Stomach (tissue), 9 donors: ENCODE data around the gene PTPRC. TPM values are rescaled to one million over a fixed set of nuclear protein-coding genes. Genes with fewer than 3 reads are reported as not detected.
A peak's percentile ranks its signal among the peaks of the same experiment; 100 is the strongest.

Source experiments
- DNase-seq, 2 donors: peaks; one replicate each; pipeline versions ENCODE4 v3.0.0 to v3.0.0-alpha.2; 2013 to 2019
- H3K27ac ChIP-seq, 5 donors: fragments of 200-600 bp in 4 of 5; sonication (generic) in 4 of 5; one replicate each; pipeline ENCODE4 v1.5.1; 2013 to 2019; ENCODE audit warnings: mild to moderate bottlenecking in 1 of 5, moderate library complexity in 1 of 5
- H3K27me3 ChIP-seq, 3 donors: fragments of 200-600 bp; sonication (generic); one replicate each; pipeline ENCODE4 v1.5.1; 2017 to 2019; ENCODE audit warnings: mixed run types in 1 of 3
- H3K36me3 ChIP-seq, 4 donors: fragments of 200-600 bp; sonication (generic); 1 replicate in 3 of 4; 2 replicates in 1 of 4; pipeline ENCODE4 v1.5.1; 2016 to 2019
- H3K4me1 ChIP-seq, 4 donors: fragments of 200-600 bp; sonication (generic); one replicate each; pipeline ENCODE4 v1.5.1; 2016 to 2019
- H3K4me3 ChIP-seq, 4 donors: fragments of 200-600 bp; sonication (generic) in 3 of 4; one replicate each; pipeline ENCODE4 v1.5.1; 2016 to 2019; ENCODE audit warnings: mild to moderate bottlenecking in 1 of 4
- H3K9me3 ChIP-seq, 4 donors: fragments of 200-600 bp; sonication (generic); one replicate each; pipeline ENCODE4 v1.5.1; 2016 to 2019
- CTCF ChIP-seq, 7 experiments: fragments of 450-650 bp in 4 of 7; fragments of 200-600 bp in 3 of 7; sonication (generic) in 3 of 7; IDR thresholded peaks; one replicate each; pipeline ENCODE4 v1.5.1; 2016 to 2019; ENCODE audit warnings: antibody characterized with exemption in 7 of 7, control low read depth in 2 of 7, mild to moderate bottlenecking in 1 of 7
- EP300 ChIP-seq: sonication (generic); formaldehyde crosslinking; IDR thresholded peaks from one replicate; pipeline ENCODE4 v1.6.1; 2017; ENCODE audit warnings: antibody characterized with exemption
- POLR2A ChIP-seq, 4 donors: fragments of 450-650 bp; IDR thresholded peaks; one replicate each; pipeline ENCODE4 v1.6.1; 2016; ENCODE audit warnings: antibody characterized with exemption in 4 of 4, control low read depth in 2 of 4, mild to moderate bottlenecking in 1 of 4, moderate library complexity in 1 of 4
- POLR2AphosphoS5 ChIP-seq, 3 donors: sonication (generic); formaldehyde crosslinking; IDR thresholded peaks; one replicate each; pipeline ENCODE4 v1.6.1; 2016; ENCODE audit warnings: antibody characterized with exemption in 3 of 3
- WGBS, 5 donors: extraction: QIAGEN DNeasy Blood & Tissue Kit in 3 of 5; methylation state at CpG; one replicate each; pipeline versions ENCODE4 v1.1.5 to v1.1.7; 2013 to 2018; 5-methylcytosine and 5-hydroxymethylcytosine counted together
- intact Hi-C: fragments of 100-400 bp; cut with DNase I; formaldehyde crosslinking; loops from one replicate; pipeline ENCODE4 v1.15.1; 2023; ENCODE audit warnings: low total_unique reads
- polyA plus RNA-seq, 3 donors: library from polyadenylated mRNA; stranded (reverse); fragments of 200-250 nt; gene quantifications; one replicate each; pipeline ENCODE4 v1.2.3, GENCODE V29; 2013
- total RNA-seq, 5 donors: library from RNA; depleted of rRNA; stranded (reverse); fragments of >200 nt; gene quantifications; one replicate each; pipeline versions ENCODE4 v1.1.0 to v1.2.3, GENCODE V29; 2014 to 2016
- donor health status: healthy with polysubstance abuse.
- donor health status: Bipolar disorder and iron deficiency.
- donor health status: healthy.

Gene PTPRC
- total and polyA plus RNA-seq, 8 donors, result 0.58 to 50.9 (median 15.2) TPM

DNA sequence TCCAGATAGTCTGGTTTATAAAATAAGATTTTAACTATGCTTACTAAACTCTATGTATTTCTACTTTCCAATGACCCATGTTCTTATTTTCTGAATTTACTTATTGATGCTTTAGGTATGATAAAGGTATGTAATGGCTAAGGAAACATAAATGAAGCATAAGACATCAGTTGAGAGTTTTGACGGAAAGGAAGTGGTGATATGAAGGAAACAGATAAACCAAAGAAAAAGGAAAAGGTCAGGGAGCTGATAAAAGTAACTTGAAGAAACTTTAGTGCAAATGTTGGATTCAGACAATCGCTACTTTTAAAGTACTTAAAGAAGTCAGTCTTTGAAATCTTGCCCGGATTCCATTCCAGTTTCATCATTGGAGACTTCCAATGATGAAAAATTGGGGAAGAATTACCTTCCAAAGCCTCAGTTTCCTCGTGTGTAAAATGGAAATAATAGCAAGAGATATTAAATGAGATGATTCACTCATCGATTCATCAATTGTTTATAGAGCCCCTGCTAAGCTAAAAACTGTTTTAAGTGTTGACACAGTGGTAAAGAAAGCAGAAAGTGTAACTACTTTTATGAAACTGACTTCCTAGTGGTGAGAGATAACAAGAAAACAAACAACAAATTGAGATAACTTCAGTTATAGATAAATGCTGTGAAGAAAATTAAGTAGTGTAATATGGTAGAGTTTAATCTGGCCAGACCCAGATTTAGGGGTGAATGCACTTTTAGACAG is 10.6 kb downstream of the PTPRC start:
- peak overlapping the region in 1 of 5 donors; percentile 11 for H3K27ac ChIP-seq
- intact Hi-C loops, result no loop called here
- no peak for TF ChIP-seq CTCF (IDR thresholded peaks at IDR 0.05)
- no peak for TF ChIP-seq EP300
- no peak for TF ChIP-seq POLR2A (IDR thresholded peaks at IDR 0.05)
- no peak for TF ChIP-seq POLR2AphosphoS5 (IDR thresholded peaks at IDR 0.05)

GRCh38 chr1:198649968-198650338 is 11.1 kb downstream of the PTPRC start:
- intact Hi-C loops, result no loop called here
- Histone ChIP-seq H3K27me3 (no peaks in the 10 kb centered on the region), H3K4me3 (no peak overlapping the region), H3K9me3 (no peaks in the 10 kb centered on the region), H3K4me1 (peaks cover 0 to 2% (median 0%) of the 10 kb centered on the region in 4 donors), H3K27ac (peak overlapping the region in 1 of 5 donors; percentile 11), H3K36me3 (no peaks in the 10 kb centered on the region)
- WGBS, 5 donors, result 58 to 69% (median 64%) methylated on average over 2 of the region's 2 CpGs
- DNase-seq, result no peak
- TF ChIP-seq POLR2A (IDR thresholded peaks at IDR 0.05), result no peak
- no peak for TF ChIP-seq POLR2AphosphoS5 (IDR thresholded peaks at IDR 0.05)
- no peak for TF ChIP-seq CTCF (IDR thresholded peaks at IDR 0.05)

More for the DNA sequence above, 10.6 kb downstream of the PTPRC start:
- Histone ChIP-seq H3K9me3 (no peaks in the 10 kb centered on the region), H3K4me1 (peaks cover 0 to 2% (median 0%) of the 10 kb centered on the region in 4 donors), H3K27me3 (no peaks in the 10 kb centered on the region), H3K36me3 (no peaks in the 10 kb centered on the region), H3K4me3 (no peak overlapping the region)
- DNase-seq, result no peak
- WGBS, 5 donors, result 58 to 70% (median 64%) methylated on average over 5 of the region's 5 CpGs

GRCh38 chr1:198650506-198650905 is 11.7 kb downstream of the PTPRC start:
- TF ChIP-seq POLR2A (IDR thresholded peaks at IDR 0.05) (no peak), POLR2AphosphoS5 (IDR thresholded peaks at IDR 0.05) (no peak), CTCF (IDR thresholded peaks at IDR 0.05) (no peak), EP300 (no peak)
- H3K4me3 ChIP-seq, result no peak overlapping the region
- intact Hi-C loops, result no loop called here
- no peak for DNase-seq
- 0 to 41% (median 16%) methylated on average over 1 of the region's 1 CpG for WGBS, 5 donors
- H3K9me3 ChIP-seq, result no peaks in the 10 kb centered on the region
- H3K27ac ChIP-seq, result no peak overlapping the region
- peaks cover 0 to 2% (median 0%) of the 10 kb centered on the region in 4 donors for H3K4me1 ChIP-seq
- no peaks in the 10 kb centered on the region for H3K27me3 ChIP-seq
- H3K36me3 ChIP-seq, result no peaks in the 10 kb centered on the region

DNA sequence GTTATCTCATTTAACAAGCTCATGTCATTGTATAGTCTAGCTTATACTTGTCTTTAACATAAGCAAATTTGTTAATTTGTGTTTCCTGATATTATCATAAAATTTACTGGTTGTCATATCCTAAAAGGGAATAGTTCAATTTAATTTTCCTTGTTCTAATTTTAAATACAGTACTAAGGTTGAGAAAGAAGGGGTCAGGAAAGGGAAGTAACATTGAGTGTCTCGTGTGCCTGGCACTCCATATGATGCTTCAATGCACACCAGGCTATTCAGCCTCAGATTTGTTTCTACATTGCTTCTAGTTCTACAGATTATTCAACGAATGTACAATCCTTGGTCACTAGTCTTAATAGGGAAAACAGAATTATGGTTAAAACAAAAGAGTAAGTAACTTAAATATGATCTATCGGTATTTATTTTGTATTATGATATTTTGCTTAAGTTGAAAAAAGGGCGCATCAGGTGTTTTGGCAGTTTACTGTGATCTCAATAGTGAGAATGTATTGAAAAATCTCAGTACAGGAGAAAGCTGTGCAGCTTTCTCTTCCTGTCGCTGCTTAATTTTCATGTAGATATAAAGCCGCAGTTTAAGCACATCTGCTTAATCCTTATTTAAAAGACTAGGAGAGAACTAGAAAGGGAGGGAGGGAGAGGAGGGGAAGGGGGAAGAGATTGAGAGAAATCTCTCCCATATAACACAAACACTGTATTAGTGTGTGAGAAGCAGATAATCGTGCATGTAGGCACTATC is 13.0 kb downstream of the PTPRC start:
- intact Hi-C loops, result no loop called here
- no peak overlapping the region for H3K4me3 ChIP-seq
- 55 to 60% (median 56%) methylated on average over 7 of the region's 7 CpGs for WGBS, 5 donors

More for the DNA sequence above, 13.0 kb downstream of the PTPRC start:
- Histone ChIP-seq H3K27me3 (no peaks in the 10 kb centered on the region), H3K27ac (no peak overlapping the region), H3K9me3 (no peaks in the 10 kb centered on the region), H3K4me1 (peaks cover 0 to 2% (median 0%) of the 10 kb centered on the region in 4 donors), H3K36me3 (no peaks in the 10 kb centered on the region)
- no peak for DNase-seq
- TF ChIP-seq POLR2AphosphoS5 (IDR thresholded peaks at IDR 0.05) (no peak), CTCF (IDR thresholded peaks at IDR 0.05) (no peak), POLR2A (IDR thresholded peaks at IDR 0.05) (no peak), EP300 (no peak)
